DOHH2 (cell line): Measurements from ENCODE around the gene NUTM1.

Experiments
- H3F3A ChIP-seq: fragments of 200-600 bp; sonication (generic), shearing (Covaris generic); 2 replicates; pipeline ENCODE4 v1.6.0; 2016; ENCODE audit warnings: antibody characterized with exemption, mild to moderate bottlenecking; ENCODE audit not compliant: control insufficient read depth, insufficient read depth
- H3K27ac ChIP-seq: fragments of 200-600 bp; sonication (generic); 2 replicates; pipeline ENCODE4 v1.5.1; 2014; ENCODE audit warnings: low read depth, mild to moderate bottlenecking, low read length, moderate library complexity
- H3K27me3 ChIP-seq: fragments of 200-600 bp; sonication (generic); 2 replicates; pipeline ENCODE4 v1.6.1; 2014; ENCODE audit warnings: mild to moderate bottlenecking, low read length, mixed read lengths; ENCODE audit not compliant: control insufficient read depth
- H3K36me3 ChIP-seq: fragments of 200-600 bp; sonication (generic); 2 replicates; pipeline ENCODE4 v1.6.1; 2014; ENCODE audit warnings: mild to moderate bottlenecking, low read length, moderate library complexity, mixed read lengths; ENCODE audit not compliant: control insufficient read depth
- H3K4me1 ChIP-seq: fragments of 200-600 bp; sonication (generic); 2 replicates; pipeline ENCODE4 v1.6.1; 2014; ENCODE audit warnings: mild to moderate bottlenecking, low read length, mixed read lengths; ENCODE audit not compliant: control insufficient read depth
- H3K4me2 ChIP-seq: fragments of 200-600 bp; sonication (generic); 2 replicates; pipeline ENCODE4 v1.6.0; 2014; ENCODE audit warnings: mild to moderate bottlenecking, low read length, moderate library complexity
- H3K4me3 ChIP-seq: fragments of 200-600 bp; sonication (generic); 2 replicates; pipeline ENCODE4 v1.5.1; 2014; ENCODE audit warnings: mild to moderate bottlenecking, low read length, mixed read lengths
- H3K79me2 ChIP-seq: fragments of 200-600 bp; sonication (generic); 2 replicates; pipeline ENCODE4 v1.6.1; 2014; ENCODE audit warnings: mild to moderate bottlenecking, low read length, mixed read lengths; ENCODE audit not compliant: control insufficient read depth
- H3K9me2 ChIP-seq: fragments of 200-600 bp; sonication (generic); replicated peaks from 2 replicates; pipeline ENCODE4 v1.6.1; 2014; ENCODE audit warnings: mild to moderate bottlenecking, low read length, mixed read lengths; ENCODE audit not compliant: control insufficient read depth
- H3K9me3 ChIP-seq: fragments of 200-600 bp; sonication (generic); 2 replicates; pipeline ENCODE4 v1.6.1; 2014; ENCODE audit warnings: antibody characterized with exemption, low read length, mixed read lengths; ENCODE audit not compliant: control insufficient read depth, insufficient read depth
- H4K20me1 ChIP-seq: fragments of 200-600 bp; sonication (generic); 2 replicates; pipeline ENCODE4 v1.6.0; 2014; ENCODE audit warnings: low read depth, mild to moderate bottlenecking, antibody characterized with exemption, low read length, moderate library complexity; ENCODE audit not compliant: control insufficient read depth, insufficient read depth
- CTCF ChIP-seq: fragments of 200-600 bp; sonication (generic); IDR thresholded peaks from one replicate; pipeline ENCODE4 v1.5.1; 2014; ENCODE audit warnings: antibody characterized with exemption, mild to moderate bottlenecking, low read depth, low read length; ENCODE audit not compliant: poor library complexity, severe bottlenecking
- EZH2phosphoT487 ChIP-seq: fragments of 200-600 bp; sonication (generic); IDR thresholded peaks from 2 replicates; pipeline ENCODE4 v1.6.1; 2017; ENCODE audit warnings: borderline replicate concordance, mild to moderate bottlenecking, antibody characterized with exemption, low read length, moderate library complexity, mixed read lengths

Gene NUTM1

GRCh38 chr15:34354286-34354685 is 11.2 kb downstream of the NUTM1 start:
- Histone ChIP-seq H3K27ac (no peak overlapping the region), H4K20me1 (no peaks in the 10 kb centered on the region), H3K79me2 (no peaks in the 10 kb centered on the region), H3K4me2 (no peak overlapping the region), H3K9me3 (no peaks in the 10 kb centered on the region), H3K36me3 (peaks cover 3% of the 10 kb centered on the region), H3K4me3 (no peak overlapping the region), H3K4me1 (no peaks in the 10 kb centered on the region), H3K9me2 (no peaks in the 10 kb centered on the region), H3F3A (no peaks in the 10 kb centered on the region), H3K27me3 (no peaks in the 10 kb centered on the region)
- no peak for TF ChIP-seq CTCF
- TF ChIP-seq EZH2phosphoT487, result no peak

GRCh38 chr15:34355241-34355640 is 12.1 kb downstream of the NUTM1 start:
- no peaks in the 10 kb centered on the region for H4K20me1 ChIP-seq
- no peak overlapping the region for H3K27ac ChIP-seq
- TF ChIP-seq CTCF (no peak), EZH2phosphoT487 (no peak)
- no peaks in the 10 kb centered on the region for H3K9me2 ChIP-seq
- H3K27me3 ChIP-seq, result no peaks in the 10 kb centered on the region
- no peaks in the 10 kb centered on the region for H3K4me1 ChIP-seq
- no peak overlapping the region for H3K4me3 ChIP-seq
- no peaks in the 10 kb centered on the region for H3F3A ChIP-seq
- no peaks in the 10 kb centered on the region for H3K9me3 ChIP-seq
- H3K79me2 ChIP-seq, result no peaks in the 10 kb centered on the region
- no peak overlapping the region for H3K4me2 ChIP-seq
- peaks cover 5% of the 10 kb centered on the region for H3K36me3 ChIP-seq

GRCh38 chr15:34357653-34358052 is 14.5 kb downstream of the NUTM1 start:
- Histone ChIP-seq H3K9me3 (no peaks in the 10 kb centered on the region), H4K20me1 (no peaks in the 10 kb centered on the region), H3K9me2 (no peaks in the 10 kb centered on the region), H3K79me2 (no peaks in the 10 kb centered on the region), H3K4me3 (no peak overlapping the region), H3K36me3 (peaks cover 23% of the 10 kb centered on the region), H3K27ac (no peak overlapping the region), H3K4me2 (no peak overlapping the region), H3F3A (no peaks in the 10 kb centered on the region), H3K27me3 (no peaks in the 10 kb centered on the region), H3K4me1 (no peaks in the 10 kb centered on the region)
- TF ChIP-seq CTCF (no peak), EZH2phosphoT487 (no peak)

- Histone ChIP-seq H3K4me3 (no peak overlapping the region), H3K27me3 (no peaks in the 10 kb centered on the region), H3K9me3 (no peaks in the 10 kb centered on the region), H3K27ac (no peak overlapping the region), H3K4me1 (no peaks in the 10 kb centered on the region), H3K79me2 (no peaks in the 10 kb centered on the region), H4K20me1 (no peaks in the 10 kb centered on the region), H3F3A (no peaks in the 10 kb centered on the region), H3K9me2 (no peaks in the 10 kb centered on the region), H3K4me2 (no peak overlapping the region), H3K36me3 (peaks cover 30% of the 10 kb centered on the region)
- no peak for TF ChIP-seq CTCF
- no peak for TF ChIP-seq EZH2phosphoT487
Observed at GRCh38 chr15:34358367-34358766, 15.3 kb downstream of the NUTM1 start.
